Heart right ventricle (tissue), 16 donors: Measurements from ENCODE around the gene STPG3. TPM values are rescaled to one million over a fixed set of nuclear protein-coding genes. Genes with fewer than 3 reads are reported as not detected.

ENCODE experiments used
- ATAC-seq, 8 donors: fragments of 200-7000 bp; cut with Tn5 transposase; one replicate each; pipeline ENCODE4 v1.9.1; 2020; ENCODE audit warnings: mild to moderate bottlenecking in 8 of 8, moderate library complexity in 8 of 8, moderate number of reproducible peaks in 1 of 8
- DNase-seq, 2 donors: peaks; one replicate each; pipeline ENCODE4 v3.0.0-alpha.2; 2020
- H3K27ac ChIP-seq, 10 donors: fragments of 200-600 bp; sonication (generic) in 2 of 10; one replicate each; pipeline versions ENCODE4 v1.5.0 to v1.8.0; 2020 to 2022; ENCODE audit warnings: mild to moderate bottlenecking in 3 of 10
- H3K27me3 ChIP-seq, 7 donors: fragments of 200-600 bp; one replicate each; pipeline ENCODE4 v1.8.0; 2021 to 2022; ENCODE audit warnings: mild to moderate bottlenecking in 2 of 7
- H3K36me3 ChIP-seq, 9 donors: fragments of 200-600 bp; sonication (generic) in 1 of 9; one replicate each; pipeline versions ENCODE4 v1.5.0 to v1.8.0; 2020 to 2022; ENCODE audit warnings: mild to moderate bottlenecking in 2 of 9
- H3K4me1 ChIP-seq, 9 donors: fragments of 200-600 bp; sonication (generic) in 1 of 9; one replicate each; pipeline versions ENCODE4 v1.5.0 to v1.8.0; 2020 to 2022; ENCODE audit warnings: mild to moderate bottlenecking in 4 of 9
- H3K4me3 ChIP-seq, 10 donors: fragments of 200-600 bp; sonication (generic) in 2 of 10; one replicate each; pipeline versions ENCODE4 v1.5.0 to v1.8.0; 2020 to 2022; ENCODE audit warnings: mild to moderate bottlenecking in 7 of 10, moderate library complexity in 2 of 10
- H3K9me3 ChIP-seq, 11 donors: fragments of 200-600 bp in 10 of 11; sonication (generic) in 2 of 11; one replicate each; pipeline versions ENCODE4 v1.5.0 to v1.8.0; 2013 to 2022; ENCODE audit warnings: mild to moderate bottlenecking in 2 of 11, control low read depth in 1 of 11, moderate library complexity in 1 of 11
- WGBS, 2 donors: extraction: QIAGEN DNeasy Blood & Tissue Kit; methylation state at CpG; one replicate each; pipeline ENCODE4 v1.1.7; 2013; ENCODE audit warnings: inconsistent platforms in 1 of 2; 5-methylcytosine and 5-hydroxymethylcytosine counted together
- intact Hi-C, 10 donors: fragments of 100-400 bp; cut with DNase I; formaldehyde crosslinking; loops; one replicate each; pipeline versions ENCODE4 v1.11.1 to v1.14.2; 2022
- polyA plus RNA-seq, 2 donors: library from polyadenylated mRNA; stranded (reverse); fragments of 200-250 nt; gene quantifications; one replicate each; pipeline ENCODE4 v1.2.3, GENCODE V29; 2013
- total RNA-seq, 10 donors: library from RNA; stranded (reverse); fragmentation: NEBNext Ultra II Directional in 3 of 10; extraction: Animal tissue kit (Norgen Biotek cat#: 25700) in 3 of 10; gene quantifications; one replicate each; pipeline versions ENCODE4 v1.2.1 to v1.2.4, GENCODE V29; 2021 to 2023
- TF ChIP-seq, protein P1 (sequence below), 9 donors: fragments of 200-600 bp; sonication (generic) in 2 of 9; IDR thresholded peaks; one replicate each; pipeline versions ENCODE4 v1.5.0 to v1.8.0; 2021 to 2022; ENCODE audit warnings: antibody characterized with exemption in 9 of 9, mild to moderate bottlenecking in 5 of 9, moderate library complexity in 1 of 9
- donor health status: Arrhythmogenic right ventricular cardiomyopathy.
- donor health status: ischemic (EF 13 %, LVEDD 7.1; RV severe dilation, severe dysfunction).
- donor health status: healthy with polysubstance abuse.
- donor health status: DM: no; HTN: yes; CAD: no.
- donor health status: DM: no; HTN: no; CAD: no.
- donor health status: ischemic (EF 25% LVEDD 6.9; RV normal size, moderate dysfunction).
- donor health status: ischemic (EF 25% LVEDD 5.7; RV mildly dilated, moderate dysfunction).
- donor health status: healthy.
- donor health status: DM: yes; HTN: yes; CAD: no.
- donor health status: Ischemic cardiomyopathy.
- donor health status: ischemic (EF 35%, LVEDD 5.7; RV mildly dilated, moderate dysfunction).
- donor health status: nonischemic (EF 11% LVEDD 7.7; RV severe dilation, severe dysfunction).
- donor health status: DM: yes; HTN: yes; CAD: no.
- donor health status: PGD.
- donor health status: ischemic (EF 29% LVEDD 5.4; RV normal size, mild dysfunction).
- donor health status: nonischemic (EF 23%, LVEDD 6.1; RV moderate dilation, normal function).

Gene STPG3
- total and polyA plus RNA-seq, 12 donors, result 0.24 to 0.44 (median 0.32) TPM; not detected in 8

DNA sequence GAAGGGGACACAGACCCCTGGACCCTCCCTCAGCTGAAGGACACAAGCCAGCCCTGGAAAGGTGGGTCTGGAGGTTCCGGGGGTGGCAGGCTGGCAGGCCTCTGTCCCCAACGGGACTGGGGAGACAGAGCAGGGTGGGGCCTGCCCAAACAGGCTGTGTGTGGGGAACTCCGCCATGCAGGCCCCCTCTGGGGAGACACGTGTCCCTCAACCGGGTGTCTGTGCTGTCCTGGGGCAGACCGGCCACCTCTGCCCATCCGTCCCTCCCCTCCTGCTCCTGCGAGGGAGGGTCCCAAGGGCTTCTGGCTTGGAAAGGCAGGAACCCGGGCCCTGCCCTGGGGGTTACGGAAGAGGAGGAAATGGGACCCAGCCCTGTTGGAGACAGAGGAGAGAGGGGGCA lies 19.0 kb upstream of the STPG3 start:
- Histone ChIP-seq H3K27me3 (peaks cover 16 to 69% (median 64%) of the 10 kb centered on the region in 7 donors), H3K36me3 (no peaks in the 10 kb centered on the region), H3K9me3 (no peaks in the 10 kb centered on the region), H3K27ac (no peak overlapping the region), H3K4me1 (peaks cover 9 to 22% (median 14%) of the 10 kb centered on the region in 9 donors), H3K4me3 (no peak overlapping the region)
- 61 to 78% methylated on average over 10 of the region's 10 CpGs for WGBS, 2 donors
- intact Hi-C loops, result loop anchor here in 1 of 10 donors (10.0 kb wide), 1 partner anchor 447 kb away; no protein-coding TSS in a partner anchor
- TF ChIP-seq, protein P1, sequence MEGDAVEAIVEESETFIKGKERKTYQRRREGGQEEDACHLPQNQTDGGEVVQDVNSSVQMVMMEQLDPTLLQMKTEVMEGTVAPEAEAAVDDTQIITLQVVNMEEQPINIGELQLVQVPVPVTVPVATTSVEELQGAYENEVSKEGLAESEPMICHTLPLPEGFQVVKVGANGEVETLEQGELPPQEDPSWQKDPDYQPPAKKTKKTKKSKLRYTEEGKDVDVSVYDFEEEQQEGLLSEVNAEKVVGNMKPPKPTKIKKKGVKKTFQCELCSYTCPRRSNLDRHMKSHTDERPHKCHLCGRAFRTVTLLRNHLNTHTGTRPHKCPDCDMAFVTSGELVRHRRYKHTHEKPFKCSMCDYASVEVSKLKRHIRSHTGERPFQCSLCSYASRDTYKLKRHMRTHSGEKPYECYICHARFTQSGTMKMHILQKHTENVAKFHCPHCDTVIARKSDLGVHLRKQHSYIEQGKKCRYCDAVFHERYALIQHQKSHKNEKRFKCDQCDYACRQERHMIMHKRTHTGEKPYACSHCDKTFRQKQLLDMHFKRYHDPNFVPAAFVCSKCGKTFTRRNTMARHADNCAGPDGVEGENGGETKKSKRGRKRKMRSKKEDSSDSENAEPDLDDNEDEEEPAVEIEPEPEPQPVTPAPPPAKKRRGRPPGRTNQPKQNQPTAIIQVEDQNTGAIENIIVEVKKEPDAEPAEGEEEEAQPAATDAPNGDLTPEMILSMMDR (IDR thresholded peaks at IDR 0.05), result no peak
- ATAC-seq (no peak), DNase-seq (no peak)

DNA sequence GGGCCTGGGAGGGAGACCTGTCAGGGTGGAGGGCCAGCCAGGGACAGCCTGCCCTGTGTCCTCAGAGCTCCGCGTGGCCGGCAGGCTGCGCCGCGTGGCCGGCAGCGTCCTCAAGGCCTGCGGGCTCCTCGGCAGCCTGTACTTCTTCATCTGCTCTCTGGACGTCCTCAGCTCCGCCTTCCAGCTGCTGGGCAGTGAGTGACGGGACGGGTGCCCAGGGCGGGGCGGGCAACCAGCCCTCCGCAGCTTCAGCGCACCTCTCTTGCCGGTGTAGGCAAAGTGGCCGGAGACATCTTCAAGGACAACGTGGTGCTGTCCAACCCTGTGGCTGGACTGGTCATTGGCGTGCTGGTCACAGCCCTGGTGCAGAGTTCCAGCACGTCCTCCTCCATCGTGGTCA lies 18.6 kb upstream of the STPG3 start:
- Histone ChIP-seq H3K4me3 (no peak overlapping the region), H3K27ac (no peak overlapping the region), H3K36me3 (no peaks in the 10 kb centered on the region), H3K9me3 (no peaks in the 10 kb centered on the region), H3K4me1 (peaks cover 11 to 21% (median 16%) of the 10 kb centered on the region in 9 donors), H3K27me3 (peaks cover 16 to 69% (median 64%) of the 10 kb centered on the region in 7 donors)
- 69 to 83% methylated on average over 24 of the region's 24 CpGs for WGBS, 2 donors
- DNase-seq, result no peak
- no peak for ATAC-seq
- intact Hi-C loops, result loop anchor here in 1 of 10 donors (10.0 kb wide), 1 partner anchor 448 kb away; no protein-coding TSS in a partner anchor
- TF ChIP-seq, protein P1 (IDR thresholded peaks at IDR 0.05), result no peak

DNA sequence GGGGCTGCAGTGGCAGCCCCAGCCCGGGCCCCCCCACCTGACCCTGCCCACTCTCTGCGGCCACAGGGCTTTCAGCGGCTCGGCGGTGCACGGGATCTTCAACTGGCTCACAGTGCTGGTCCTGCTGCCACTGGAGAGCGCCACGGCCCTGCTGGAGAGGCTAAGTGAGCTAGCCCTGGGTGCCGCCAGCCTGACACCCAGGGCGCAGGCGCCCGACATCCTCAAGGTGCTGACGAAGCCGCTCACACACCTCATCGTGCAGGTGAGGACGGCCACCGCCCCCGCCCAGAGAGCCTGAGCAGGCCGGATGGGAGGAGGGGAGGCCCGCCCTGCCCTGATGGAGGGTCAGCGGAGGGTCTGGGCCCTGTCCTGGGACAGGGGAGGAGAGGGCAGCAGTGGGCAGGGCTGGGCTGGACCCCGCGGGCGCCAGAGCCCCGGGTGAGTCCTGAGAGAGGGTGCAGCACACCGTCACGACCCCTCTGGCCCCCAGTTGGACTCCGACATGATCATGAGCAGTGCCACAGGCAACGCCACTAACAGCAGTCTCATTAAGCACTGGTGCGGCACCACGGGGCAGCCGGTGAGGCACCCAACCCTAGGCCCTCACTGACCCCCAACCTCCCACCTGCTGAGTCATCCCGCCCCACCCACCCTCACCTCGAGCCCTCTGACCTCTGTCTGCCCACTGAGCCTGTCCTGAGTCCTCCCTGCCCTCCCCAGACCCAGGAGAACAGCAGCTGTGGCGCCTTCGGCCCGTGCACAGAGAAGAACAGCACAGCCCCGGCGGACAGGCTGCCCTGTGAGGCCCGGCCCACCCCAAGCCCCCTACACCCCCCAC lies 17.7 kb upstream of the STPG3 start:
- Histone ChIP-seq H3K4me3 (no peak overlapping the region), H3K9me3 (no peaks in the 10 kb centered on the region), H3K27ac (no peak overlapping the region), H3K27me3 (peaks cover 16 to 65% (median 60%) of the 10 kb centered on the region in 7 donors), H3K36me3 (no peaks in the 10 kb centered on the region), H3K4me1 (peaks cover 11 to 28% (median 18%) of the 10 kb centered on the region in 9 donors)
- no peak for DNase-seq
- ATAC-seq, result no peak
- intact Hi-C loops, result loop anchor here in 1 of 10 donors (10.0 kb wide), 1 partner anchor 449 kb away; no protein-coding TSS in a partner anchor
- TF ChIP-seq, protein P1 (IDR thresholded peaks at IDR 0.05), result no peak
- 77% methylated on average over 40 of the region's 40 CpGs for WGBS, 2 donors

DNA sequence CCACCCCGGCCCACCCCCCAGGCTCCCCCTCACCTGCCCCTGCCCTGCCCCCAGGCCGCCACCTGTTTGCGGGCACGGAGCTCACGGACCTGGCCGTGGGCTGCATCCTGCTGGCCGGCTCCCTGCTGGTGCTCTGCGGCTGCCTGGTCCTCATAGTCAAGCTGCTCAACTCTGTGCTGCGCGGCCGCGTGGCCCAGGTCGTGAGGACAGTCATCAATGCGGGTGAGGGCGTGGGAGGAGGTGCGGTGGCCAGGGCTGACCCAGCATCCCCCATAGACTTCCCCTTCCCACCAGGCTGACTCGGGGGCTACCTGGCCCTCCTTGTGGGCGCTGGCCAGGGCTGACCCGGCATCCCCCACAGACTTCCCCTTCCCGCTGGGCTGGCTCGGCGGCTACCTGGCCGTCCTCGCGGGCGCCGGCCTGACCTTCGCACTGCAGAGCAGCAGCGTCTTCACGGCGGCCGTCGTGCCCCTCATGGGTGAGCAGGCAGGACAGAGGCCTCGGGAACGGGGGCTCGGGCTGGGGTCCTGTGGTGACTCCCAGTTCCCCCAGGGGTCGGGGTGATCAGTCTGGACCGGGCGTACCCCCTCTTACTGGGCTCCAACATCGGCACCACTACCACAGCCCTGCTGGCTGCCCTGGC lies 16.9 kb upstream of the STPG3 start:
- Histone ChIP-seq H3K36me3 (no peaks in the 10 kb centered on the region), H3K9me3 (no peaks in the 10 kb centered on the region), H3K4me3 (no peak overlapping the region), H3K27me3 (peaks cover 16 to 57% (median 52%) of the 10 kb centered on the region in 7 donors), H3K27ac (no peak overlapping the region), H3K4me1 (peaks cover 11 to 36% (median 23%) of the 10 kb centered on the region in 9 donors)
- no peak for DNase-seq
- no peak for ATAC-seq
- WGBS, 2 donors, result 58 to 71% methylated on average over 33 to 40 of the region's 40 CpGs
- intact Hi-C loops, result loop anchor here in 1 of 10 donors (10.0 kb wide), 1 partner anchor 449 kb away; no protein-coding TSS in a partner anchor
- TF ChIP-seq, protein P1 (IDR thresholded peaks at IDR 0.05), result no peak
